Measurements from ENCODE around the gene LAMP5. TPM values are rescaled to one million over a fixed set of nuclear protein-coding genes. Genes with fewer than 3 reads are reported as not detected.

Gene LAMP5
- total RNA-seq, 2 experiments from 2014 or later: not detected

- intact Hi-C loops (cut with micrococcal nuclease): no loop called here
- Mint-ChIP-seq H3K4me1 (ENCODE audit: low read depth) (no peaks in the 10 kb centered on the region), H3K9me3 (no peaks in the 10 kb centered on the region), H3K4me3 (no peak overlapping the region), H3K27ac (no peak overlapping the region), H3K27me3 (peaks cover 23% of the 10 kb centered on the region), H3K36me3 (no peaks in the 10 kb centered on the region)
- DNase-seq: no peak
- ChIA-PET CTCF (no interaction called here), POLR2A (no interaction called here)
Observed at GRCh38 chr20:9520086-9520485, 5.7 kb downstream of the LAMP5 start.

- Mint-ChIP-seq H3K4me1 (ENCODE audit: low read depth) (no peaks in the 10 kb centered on the region), H3K9me3 (no peaks in the 10 kb centered on the region), H3K4me3 (no peak overlapping the region), H3K36me3 (no peaks in the 10 kb centered on the region), H3K27ac (no peak overlapping the region), H3K27me3 (no peaks in the 10 kb centered on the region)
- intact Hi-C loops (cut with micrococcal nuclease): no loop called here
- POLR2A ChIA-PET: no interaction called here
- no peak for DNase-seq
- CTCF ChIA-PET: no interaction called here
Observed at GRCh38 chr20:9523636-9524035, 9.2 kb downstream of the LAMP5 start.

- Mint-ChIP-seq H3K4me1 (ENCODE audit: low read depth) (no peaks in the 10 kb centered on the region), H3K27ac (no peak overlapping the region), H3K9me3 (peaks cover 4% of the 10 kb centered on the region), H3K4me3 (no peak overlapping the region), H3K27me3 (no peaks in the 10 kb centered on the region), H3K36me3 (no peaks in the 10 kb centered on the region)
- intact Hi-C loops (cut with micrococcal nuclease): no loop called here
- ChIA-PET CTCF (no interaction called here), POLR2A (no interaction called here)
- no peak for DNase-seq
Observed at GRCh38 chr20:9531581-9531980, 17.2 kb downstream of the LAMP5 start.

- Mint-ChIP-seq H3K4me3 (no peak overlapping the region), H3K36me3 (no peaks in the 10 kb centered on the region), H3K4me1 (ENCODE audit: low read depth) (no peaks in the 10 kb centered on the region), H3K9me3 (peaks cover 4% of the 10 kb centered on the region), H3K27ac (no peak overlapping the region), H3K27me3 (no peaks in the 10 kb centered on the region)
- intact Hi-C loops (cut with micrococcal nuclease): no loop called here
- no peak for DNase-seq
- CTCF ChIA-PET: no interaction called here
- POLR2A ChIA-PET: no interaction called here
Observed at GRCh38 chr20:9532069-9532838, 17.9 kb downstream of the LAMP5 start.

GRCh38 chr20:9534025-9534424 lies 19.6 kb downstream of the LAMP5 start:
- ChIA-PET POLR2A (no interaction called here), CTCF (no interaction called here)
- intact Hi-C loops (cut with micrococcal nuclease): no loop called here
- no peaks in the 10 kb centered on the region for H3K27me3 Mint-ChIP-seq
- peaks cover 4% of the 10 kb centered on the region for H3K9me3 Mint-ChIP-seq
- no peak overlapping the region for H3K4me3 Mint-ChIP-seq
- H3K4me1 Mint-ChIP-seq (ENCODE audit: low read depth): no peaks in the 10 kb centered on the region
- no peak overlapping the region for H3K27ac Mint-ChIP-seq
- H3K36me3 Mint-ChIP-seq: no peaks in the 10 kb centered on the region
- no peak for DNase-seq

GRCh38 chr20:9535449-9535848 lies 21.1 kb downstream of the LAMP5 start:
- CTCF ChIA-PET: no interaction called here
- POLR2A ChIA-PET: no interaction called here
- Mint-ChIP-seq H3K4me1 (ENCODE audit: low read depth) (no peaks in the 10 kb centered on the region), H3K27me3 (no peaks in the 10 kb centered on the region), H3K4me3 (no peak overlapping the region), H3K36me3 (no peaks in the 10 kb centered on the region), H3K27ac (no peak overlapping the region), H3K9me3 (peaks cover 4% of the 10 kb centered on the region)
- DNase-seq: no peak
- intact Hi-C loops (cut with micrococcal nuclease): no loop called here

GRCh38 chr20:9543214-9543613 lies 28.8 kb downstream of the LAMP5 start:
- POLR2A ChIA-PET: no interaction called here

GRCh38 chr20:9550283-9550682 lies 35.9 kb downstream of the LAMP5 start:
- no peak overlapping the region for H3K27ac Mint-ChIP-seq
- ChIA-PET POLR2A (no interaction called here), CTCF (no interaction called here)
- H3K4me1 Mint-ChIP-seq (ENCODE audit: low read depth): no peaks in the 10 kb centered on the region
- H3K4me3 Mint-ChIP-seq: no peak overlapping the region
- H3K27me3 Mint-ChIP-seq: no peaks in the 10 kb centered on the region
- H3K9me3 Mint-ChIP-seq: peaks cover 6% of the 10 kb centered on the region
- no peak for DNase-seq
- no peaks in the 10 kb centered on the region for H3K36me3 Mint-ChIP-seq
- intact Hi-C loops (cut with micrococcal nuclease): no loop called here

More at GRCh38 chr20:9543214-9543613, 28.8 kb downstream of the LAMP5 start:
- Mint-ChIP-seq H3K27ac (no peak overlapping the region), H3K4me1 (ENCODE audit: low read depth) (no peaks in the 10 kb centered on the region), H3K9me3 (no peaks in the 10 kb centered on the region), H3K4me3 (no peak overlapping the region), H3K36me3 (no peaks in the 10 kb centered on the region), H3K27me3 (no peaks in the 10 kb centered on the region)
- no peak for DNase-seq
- intact Hi-C loops (cut with micrococcal nuclease): no loop called here
- CTCF ChIA-PET: no interaction called here

- no peak for DNase-seq
- H3K36me3 Mint-ChIP-seq: no peaks in the 10 kb centered on the region
- ChIA-PET POLR2A (no interaction called here), CTCF (no interaction called here)
- H3K4me3 Mint-ChIP-seq: no peak overlapping the region
- H3K27ac Mint-ChIP-seq: no peak overlapping the region
- H3K9me3 Mint-ChIP-seq: peaks cover 6% of the 10 kb centered on the region
- intact Hi-C loops (cut with micrococcal nuclease): no loop called here
- no peaks in the 10 kb centered on the region for H3K27me3 Mint-ChIP-seq
- H3K4me1 Mint-ChIP-seq (ENCODE audit: low read depth): no peaks in the 10 kb centered on the region
Observed at GRCh38 chr20:9550871-9551270, 36.5 kb downstream of the LAMP5 start.

GRCh38 chr20:9551808-9552550 lies 37.6 kb downstream of the LAMP5 start:
- intact Hi-C loops (cut with micrococcal nuclease): no loop called here
- no peak for DNase-seq
- ChIA-PET POLR2A (no interaction called here), CTCF (no interaction called here)
- H3K4me1 Mint-ChIP-seq (ENCODE audit: low read depth): no peaks in the 10 kb centered on the region
- H3K36me3 Mint-ChIP-seq: no peaks in the 10 kb centered on the region
- no peaks in the 10 kb centered on the region for H3K27me3 Mint-ChIP-seq
- H3K27ac Mint-ChIP-seq: no peak overlapping the region
- no peak overlapping the region for H3K4me3 Mint-ChIP-seq
- H3K9me3 Mint-ChIP-seq: peaks cover 6% of the 10 kb centered on the region

- no peaks in the 10 kb centered on the region for H3K4me1 Mint-ChIP-seq (ENCODE audit: low read depth)
- no peak overlapping the region for H3K4me3 Mint-ChIP-seq
- H3K27me3 Mint-ChIP-seq: no peaks in the 10 kb centered on the region
- peaks cover 6% of the 10 kb centered on the region for H3K9me3 Mint-ChIP-seq
- intact Hi-C loops (cut with micrococcal nuclease): no loop called here
- CTCF ChIA-PET: no interaction called here
- DNase-seq: no peak
- no peaks in the 10 kb centered on the region for H3K36me3 Mint-ChIP-seq
- POLR2A ChIA-PET: no interaction called here
- no peak overlapping the region for H3K27ac Mint-ChIP-seq
Observed at GRCh38 chr20:9555781-9556180, 41.4 kb downstream of the LAMP5 start.

GRCh38 chr20:9557411-9557810 lies 43.0 kb downstream of the LAMP5 start:
- no peaks in the 10 kb centered on the region for H3K4me1 Mint-ChIP-seq (ENCODE audit: low read depth)
- intact Hi-C loops (cut with micrococcal nuclease): no loop called here
- H3K4me3 Mint-ChIP-seq: no peak overlapping the region
- no peaks in the 10 kb centered on the region for H3K27me3 Mint-ChIP-seq
- no peak overlapping the region for H3K27ac Mint-ChIP-seq
- POLR2A ChIA-PET: no interaction called here
- DNase-seq: no peak
- peaks cover 6% of the 10 kb centered on the region for H3K9me3 Mint-ChIP-seq
- CTCF ChIA-PET: no interaction called here
- H3K36me3 Mint-ChIP-seq: no peaks in the 10 kb centered on the region

GRCh38 chr20:9565910-9566550 lies 51.6 kb downstream of the LAMP5 start:
- DNase-seq: no peak
- intact Hi-C loops (cut with micrococcal nuclease): no loop called here
- ChIA-PET CTCF (no interaction called here), POLR2A (no interaction called here)
- no peak overlapping the region for H3K4me3 Mint-ChIP-seq
- H3K4me1 Mint-ChIP-seq (ENCODE audit: low read depth): no peaks in the 10 kb centered on the region
- no peaks in the 10 kb centered on the region for H3K27me3 Mint-ChIP-seq
- H3K9me3 Mint-ChIP-seq: peaks cover 3% of the 10 kb centered on the region
- H3K27ac Mint-ChIP-seq: no peak overlapping the region
- no peaks in the 10 kb centered on the region for H3K36me3 Mint-ChIP-seq

Measured in activated CD4-positive, alpha-beta memory T cell treated with anti-CD3 and anti-CD28 coated beads for 36 hours (primary cell).